ENCODE measurements around the gene MYADML2. TPM values are rescaled to one million over a fixed set of nuclear protein-coding genes. Genes with fewer than 3 reads are reported as not detected.

The MYADML2 gene
- total and polyA plus RNA-seq, 5 donors: 0.51 to 1.9 (median 1.3) TPM; not detected in 1

DNA sequence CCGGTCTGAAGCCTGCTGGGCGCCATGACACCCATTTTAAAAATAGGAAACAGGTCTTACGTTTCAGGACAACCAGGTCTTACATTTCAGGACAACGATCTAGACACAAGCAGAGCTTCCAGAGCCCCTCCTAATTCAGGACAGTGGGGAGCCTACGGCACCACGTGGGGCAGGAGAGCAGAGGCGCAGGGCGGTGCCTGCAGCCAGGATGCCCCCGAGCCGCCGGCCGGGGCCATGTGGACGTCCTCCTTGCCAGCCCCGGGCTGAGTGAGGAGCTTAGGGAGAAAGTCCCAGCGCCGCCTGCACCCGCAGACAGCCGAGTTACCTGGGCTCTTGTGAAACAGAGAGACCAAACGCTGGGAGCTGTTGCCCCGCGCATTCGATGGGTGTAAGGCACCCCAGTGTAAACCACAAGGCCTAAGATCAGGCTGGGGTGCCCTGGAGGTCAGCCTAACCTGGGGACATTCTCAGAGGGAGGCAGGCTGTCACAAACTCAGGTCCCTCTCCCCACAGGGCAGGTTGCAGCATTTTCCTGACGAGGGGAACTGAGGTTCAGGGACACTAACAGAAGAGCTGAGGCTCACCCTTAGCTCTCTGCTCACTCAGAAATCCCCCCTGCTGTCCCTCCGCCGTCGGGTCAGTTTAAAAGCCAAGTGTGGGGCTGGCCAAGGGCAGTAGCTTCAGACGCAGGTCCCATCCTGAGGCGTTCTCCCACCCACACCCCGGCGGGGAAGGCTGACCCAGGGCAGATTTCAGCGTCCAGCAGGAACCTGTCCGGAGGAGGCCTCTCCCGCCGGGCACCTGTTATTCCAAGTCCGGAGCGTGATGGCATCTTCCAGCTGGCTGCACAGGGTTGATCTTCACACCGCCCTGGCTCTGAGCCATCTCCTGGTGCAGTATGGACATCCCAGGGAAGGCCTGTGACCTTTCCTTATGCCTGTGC, 15.7 kb upstream of the MYADML2 start:
- peak in 1 of 3 donors; percentile 41 for DNase-seq

DNA sequence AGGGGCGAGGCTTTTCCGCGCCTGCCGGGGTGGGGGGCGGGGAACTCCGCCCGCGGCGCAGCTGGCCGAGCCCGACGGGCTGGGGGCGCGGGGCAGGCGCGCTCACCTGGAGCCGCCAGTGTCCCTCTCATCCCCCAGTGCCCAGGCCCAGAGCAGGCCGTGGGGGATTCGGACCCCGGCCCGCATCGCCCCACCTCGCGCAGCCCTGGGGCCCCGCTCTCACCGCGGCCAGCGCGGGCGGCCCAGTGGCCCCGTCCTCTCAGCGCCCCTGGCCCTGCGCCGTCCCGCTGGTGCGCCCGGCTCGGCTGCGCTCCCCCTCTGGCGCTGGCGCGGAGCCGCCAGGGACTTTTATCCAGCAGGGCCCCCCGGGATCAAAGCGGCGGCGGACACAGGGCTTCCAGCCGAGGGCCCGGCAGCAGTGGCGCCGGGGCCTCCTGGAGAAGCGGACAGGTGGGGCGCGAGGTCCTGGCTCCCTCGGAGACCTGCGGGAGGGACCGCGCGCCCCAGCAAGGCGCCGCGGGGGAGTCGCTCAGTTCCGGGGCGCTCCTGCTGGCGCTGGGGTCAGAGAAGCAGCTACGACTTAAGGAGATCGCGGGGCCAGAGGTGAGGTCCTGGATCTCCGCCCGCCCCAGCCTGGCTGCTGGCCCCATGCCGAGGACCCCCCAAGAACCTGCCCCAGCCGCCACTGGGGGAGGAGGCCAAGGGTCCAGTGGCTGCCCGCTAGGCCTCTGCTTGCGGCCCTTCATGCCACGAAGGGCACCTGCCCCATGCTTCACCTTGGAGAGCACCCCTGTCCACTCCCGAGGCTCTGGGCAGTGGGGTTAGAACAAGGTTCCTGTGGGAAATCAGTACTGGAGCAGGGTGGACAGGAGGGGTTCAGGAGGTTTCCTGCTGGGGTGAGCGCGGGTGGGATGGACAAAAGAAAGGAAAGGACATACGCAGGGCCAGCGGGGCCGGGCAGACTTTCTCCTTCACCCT, 14.8 kb upstream of the MYADML2 start:
- Histone ChIP-seq H3K4me3 (ENCODE audit: low read length) (peak overlapping the region; percentile 50), H3K9me3 (ENCODE audit: control insufficient read depth, low read length) (no peaks in the 10 kb centered on the region), H3K4me1 (ENCODE audit: control insufficient read depth, insufficient read depth, low read length) (no peaks in the 10 kb centered on the region), H3K27ac (ENCODE audit: low read length) (no peak overlapping the region), H3K27me3 (ENCODE audit: control insufficient read depth, insufficient read depth) (no peaks in the 10 kb centered on the region)
- ATAC-seq (no peak), DNase-seq (peak in 1 of 3 donors; percentile 50)
- 9% methylated on average over 79 of the region's 82 CpGs for WGBS
- intact Hi-C loops (cut with DNase I): loop anchor here in 2 of 4 donors (5.0 kb wide), 2 partner anchors 55 to 60 kb away; partner anchors contain the start of genes CENPX (in 1 of the 2) and LRRC45 (in 1 of the 2)

More for the DNA sequence above, 15.7 kb upstream of the MYADML2 start:
- Histone ChIP-seq H3K9me3 (ENCODE audit: control insufficient read depth, low read length) (no peaks in the 10 kb centered on the region), H3K27me3 (ENCODE audit: control insufficient read depth, insufficient read depth) (no peaks in the 10 kb centered on the region), H3K4me3 (ENCODE audit: low read length) (no peak overlapping the region), H3K4me1 (ENCODE audit: control insufficient read depth, insufficient read depth, low read length) (no peaks in the 10 kb centered on the region), H3K27ac (ENCODE audit: low read length) (no peak overlapping the region)
- intact Hi-C loops (cut with DNase I): loop anchor here in 2 of 4 donors (5.0 kb wide), 2 partner anchors 55 to 60 kb away; partner anchors contain the start of genes CENPX (in 1 of the 2) and LRRC45 (in 1 of the 2)
- ATAC-seq: no peak
- 50% methylated on average over 37 of the region's 37 CpGs for WGBS

DNA sequence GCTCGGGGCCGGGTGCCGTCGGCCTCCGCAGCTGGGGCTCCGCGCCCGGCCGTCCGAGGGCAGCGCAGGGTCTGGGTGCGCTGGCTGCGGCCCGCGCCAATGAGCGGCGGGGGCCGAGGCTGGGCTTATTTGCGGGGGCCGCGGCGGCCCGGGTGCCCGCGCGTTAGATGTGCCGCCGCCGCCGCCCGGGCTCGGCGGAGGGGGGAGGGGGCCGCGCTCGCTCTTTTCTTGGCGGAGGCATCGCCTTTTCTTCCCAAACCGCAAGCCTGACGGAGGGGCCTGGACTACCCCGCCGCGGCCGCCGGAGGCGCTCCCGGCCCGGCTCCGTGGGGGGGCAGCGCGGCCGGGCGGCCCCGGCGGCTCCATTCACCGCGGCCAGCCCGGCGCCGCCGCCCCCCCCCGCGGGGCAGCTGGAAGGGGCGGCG, 14.1 kb upstream of the MYADML2 start, which contains the start of gene NOTUM:
NOTUM (minus strand) TSS at position 101 of the 425 bp plus-strand sequence. CDS start 278 bp downstream, outside the sequence.
- intact Hi-C loops (cut with DNase I): loop anchor here in 2 of 4 donors (5.0 kb wide), 2 partner anchors 56 to 61 kb away; partner anchors contain the start of genes CENPX (in 1 of the 2) and LRRC45 (in 1 of the 2)
- Histone ChIP-seq H3K9me3 (ENCODE audit: control insufficient read depth, low read length) (no peaks in the 10 kb centered on the region), H3K27ac (ENCODE audit: low read length) (no peak within 1 kb of the TSS), H3K4me3 (ENCODE audit: low read length) (peak within 1 kb of the TSS; percentile 50), H3K4me1 (ENCODE audit: control insufficient read depth, insufficient read depth, low read length) (no peaks in the 10 kb centered on the region), H3K27me3 (ENCODE audit: control insufficient read depth, insufficient read depth) (no peaks in the 10 kb centered on the region)
- DNase-seq (peak in 1 of 3 donors; percentile 58), ATAC-seq (no peak)
- WGBS: under 1% methylated on average over 61 of the region's 65 CpGs

DNA sequence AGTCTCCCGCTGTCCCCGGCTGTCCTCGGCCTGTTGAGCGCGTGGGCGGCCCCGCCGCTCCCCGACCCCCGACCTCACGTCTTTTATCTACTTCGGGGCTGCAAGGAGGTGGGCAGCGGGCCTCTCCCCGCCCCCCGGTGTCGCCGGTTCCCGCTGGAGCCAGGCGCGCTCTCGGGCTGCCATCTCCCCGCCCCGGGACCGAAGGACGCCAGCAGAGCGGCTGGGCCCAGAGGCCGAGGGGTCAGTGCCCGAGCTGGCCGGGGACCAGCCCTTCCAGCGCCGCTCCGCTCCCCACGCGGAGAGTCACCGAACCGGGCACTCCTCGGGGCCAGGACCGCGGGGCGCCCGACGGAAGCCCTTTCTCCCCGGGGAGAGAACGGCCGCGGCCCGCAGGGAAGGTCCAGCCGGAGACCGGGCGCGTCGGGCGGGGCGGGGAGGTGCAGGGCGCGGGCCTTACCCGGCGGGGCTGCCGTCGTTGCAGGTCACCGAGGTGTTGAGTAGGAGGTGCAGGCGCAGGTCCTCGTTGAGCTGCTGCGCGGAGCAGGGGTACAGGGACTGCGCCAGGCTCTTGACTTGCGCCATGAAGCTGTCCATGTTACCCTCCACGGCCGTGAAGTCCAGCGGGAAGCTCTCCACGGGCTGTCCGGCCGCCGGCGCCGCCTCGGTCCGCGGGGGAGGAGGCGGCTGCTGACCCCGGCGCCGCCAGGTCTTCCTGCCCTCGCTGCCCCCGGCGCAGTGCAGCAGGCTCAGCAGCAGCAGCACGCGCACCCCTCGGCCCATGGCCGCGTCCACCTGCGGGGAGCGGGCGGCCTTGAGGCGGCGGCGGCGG, 13.3 kb upstream of the MYADML2 start:
- ATAC-seq: no peak
- peak overlapping the region; percentile 50 for H3K4me3 ChIP-seq (ENCODE audit: low read length)

DNA sequence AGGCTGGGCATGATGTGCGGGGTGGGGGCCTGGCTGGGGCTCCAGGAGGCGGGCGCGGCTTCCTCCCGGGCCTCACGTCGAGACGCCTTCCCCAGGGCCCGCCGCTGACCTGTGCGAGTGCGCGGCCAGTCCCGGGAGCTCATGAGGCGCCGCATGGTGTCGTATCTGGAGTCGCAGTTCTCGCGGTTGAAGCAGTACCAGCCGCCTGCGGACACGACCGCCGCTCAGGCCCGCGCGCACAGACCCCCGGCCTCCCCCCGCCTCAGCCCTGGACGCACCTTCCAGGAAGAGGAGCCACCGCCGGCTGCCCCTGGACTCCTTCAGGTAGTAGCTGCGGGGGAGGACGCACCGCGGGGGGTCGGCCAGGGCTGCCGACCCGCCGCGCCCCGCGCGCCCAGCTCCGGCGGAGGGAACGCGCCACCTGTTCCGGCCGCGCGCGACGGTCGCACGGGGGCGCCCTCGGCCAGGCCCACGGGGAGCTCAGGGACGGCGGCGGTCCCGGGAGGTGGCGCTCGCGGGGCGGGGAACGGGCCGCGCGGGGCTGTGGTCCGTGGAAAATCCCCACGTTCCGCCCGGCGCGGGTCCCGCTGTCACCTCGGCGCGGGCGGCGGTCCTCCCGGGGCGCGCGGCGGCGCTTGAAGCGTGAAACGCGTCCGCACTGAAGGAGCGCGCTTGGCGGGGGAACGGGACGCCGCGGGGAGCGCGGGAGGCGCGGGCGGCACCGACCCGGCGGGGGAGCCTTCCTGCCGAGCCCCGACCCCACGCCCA, 12.5 kb upstream of the MYADML2 start:
- H3K4me3 ChIP-seq (ENCODE audit: low read length): peak overlapping the region; percentile 50
- H3K27me3 ChIP-seq (ENCODE audit: control insufficient read depth, insufficient read depth): no peaks in the 10 kb centered on the region
- DNase-seq: peak; percentile 65 to 90 (median 89)
- intact Hi-C loops (cut with DNase I): loop anchor here (1.0 to 5.0 kb wide), 3 partner anchors 58 to 63 kb away; partner anchors contain the start of genes CENPX (in 2 of the 4) and LRRC45 (in 2 of the 4)
- H3K4me1 ChIP-seq (ENCODE audit: control insufficient read depth, insufficient read depth, low read length): no peaks in the 10 kb centered on the region
- peak; percentile 82 to 87 for ATAC-seq
- H3K9me3 ChIP-seq (ENCODE audit: control insufficient read depth, low read length): no peaks in the 10 kb centered on the region
- 2% methylated on average over 112 of the region's 112 CpGs for WGBS
- no peak overlapping the region for H3K27ac ChIP-seq (ENCODE audit: low read length)

More for the DNA sequence above, 13.3 kb upstream of the MYADML2 start:
- Histone ChIP-seq H3K9me3 (ENCODE audit: control insufficient read depth, low read length) (no peaks in the 10 kb centered on the region), H3K4me1 (ENCODE audit: control insufficient read depth, insufficient read depth, low read length) (no peaks in the 10 kb centered on the region), H3K27me3 (ENCODE audit: control insufficient read depth, insufficient read depth) (no peaks in the 10 kb centered on the region), H3K27ac (ENCODE audit: low read length) (no peak overlapping the region)
- WGBS: 2% methylated on average over 98 of the region's 98 CpGs
- peak in 2 of 3 donors; percentile 51 to 65 for DNase-seq
- intact Hi-C loops (cut with DNase I): loop anchor here in 2 of 4 donors (5.0 kb wide), 2 partner anchors 57 to 62 kb away; partner anchors contain the start of genes CENPX (in 1 of the 2) and LRRC45 (in 1 of the 2)

DNA sequence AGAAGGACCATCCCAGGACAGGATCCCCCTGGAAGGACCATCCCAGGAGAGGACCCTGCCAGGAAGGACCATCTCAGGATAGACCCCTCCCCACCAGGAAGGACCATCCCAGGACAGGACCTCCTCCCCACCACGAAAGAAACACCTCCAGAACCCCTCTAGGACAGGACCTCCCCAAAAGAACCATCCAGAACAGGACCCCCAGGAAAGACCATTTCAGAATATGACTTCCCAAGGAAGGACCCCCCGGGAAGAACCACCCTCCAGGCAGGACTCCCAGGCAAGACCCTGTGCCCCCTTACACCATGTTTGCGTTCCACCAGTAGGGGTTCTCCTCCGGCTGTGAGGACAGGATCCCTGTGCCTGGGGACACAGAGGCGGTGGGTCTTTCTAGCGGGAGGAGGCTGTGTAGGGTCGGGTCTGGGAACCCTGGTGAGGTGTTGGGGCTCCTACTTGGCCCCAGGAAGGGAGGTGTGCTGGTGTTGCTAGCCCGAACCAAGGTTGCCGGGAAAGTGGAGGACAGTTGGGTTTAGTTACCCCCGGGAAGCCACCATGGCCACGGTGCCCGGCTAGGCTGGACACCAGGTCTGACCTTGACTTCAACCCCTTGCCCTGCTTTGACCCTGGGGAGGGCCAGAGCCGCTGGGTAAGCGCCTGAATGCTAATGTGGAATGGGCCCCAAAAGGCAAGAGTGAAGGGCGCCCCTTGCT, 11.8 kb upstream of the MYADML2 start:
- Histone ChIP-seq H3K27me3 (ENCODE audit: control insufficient read depth, insufficient read depth) (no peaks in the 10 kb centered on the region), H3K9me3 (ENCODE audit: control insufficient read depth, low read length) (no peaks in the 10 kb centered on the region), H3K4me1 (ENCODE audit: control insufficient read depth, insufficient read depth, low read length) (no peaks in the 10 kb centered on the region), H3K4me3 (ENCODE audit: low read length) (no peak overlapping the region), H3K27ac (ENCODE audit: low read length) (no peak overlapping the region)
- ATAC-seq (no peak), DNase-seq (peak in 1 of 3 donors; percentile 27)
- intact Hi-C loops (cut with DNase I): loop anchor here in 2 of 4 donors (1.0 to 5.0 kb wide), 2 partner anchors 63 to 64 kb away; partner anchors contain the start of genes CENPX (in 1 of the 2) and LRRC45 (in 1 of the 2)
- 57% methylated on average over 15 of the region's 15 CpGs for WGBS

DNA sequence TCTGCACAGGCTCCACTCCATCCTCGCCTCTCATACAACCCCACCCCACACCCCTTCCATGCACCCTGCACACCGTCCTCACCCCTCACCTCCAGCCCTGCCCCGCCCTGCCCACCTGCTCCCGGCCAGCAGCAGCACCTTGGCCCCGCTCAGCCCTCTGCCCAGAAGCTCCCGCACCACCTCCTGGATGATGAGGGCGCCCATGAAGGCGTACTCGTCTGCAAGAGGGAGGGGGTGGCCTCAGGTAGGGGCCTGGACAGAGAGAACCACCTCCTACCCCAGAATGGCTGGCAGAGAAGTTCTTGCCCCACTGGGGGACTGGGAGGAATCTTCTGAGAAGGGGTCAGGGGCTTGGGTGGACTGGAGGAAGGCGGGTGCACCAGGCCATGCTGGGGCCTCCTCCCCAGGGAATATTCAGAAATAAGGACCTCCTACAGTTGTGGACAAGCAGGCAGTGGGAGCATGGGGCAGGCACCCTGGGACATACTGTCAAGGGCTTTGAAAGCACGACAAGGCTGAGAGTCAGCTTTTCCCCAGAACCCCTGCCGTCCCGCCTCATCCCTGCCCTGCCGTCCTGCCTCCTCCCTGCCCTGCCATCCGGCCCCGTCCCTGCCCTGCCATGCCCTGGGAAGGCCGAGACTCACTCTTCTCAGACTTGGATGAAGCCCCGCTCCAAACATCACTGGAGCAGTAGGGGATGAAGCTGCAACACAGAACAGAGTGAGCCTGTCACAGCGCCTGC, 10.8 kb upstream of the MYADML2 start:
- no peak overlapping the region for H3K4me3 ChIP-seq (ENCODE audit: low read length)
- no peak overlapping the region for H3K27ac ChIP-seq (ENCODE audit: low read length)
- ATAC-seq: no peak
- no peak for DNase-seq
- H3K27me3 ChIP-seq (ENCODE audit: control insufficient read depth, insufficient read depth): no peaks in the 10 kb centered on the region
- 80% methylated on average over 19 of the region's 19 CpGs for WGBS
- no peaks in the 10 kb centered on the region for H3K9me3 ChIP-seq (ENCODE audit: control insufficient read depth, low read length)
- intact Hi-C loops (cut with DNase I): loop anchor here in 1 of 4 donors (5.0 kb wide), 1 partner anchor 64 kb away; the partner anchor contains the start of genes CENPX and LRRC45
- H3K4me1 ChIP-seq (ENCODE audit: control insufficient read depth, insufficient read depth, low read length): no peaks in the 10 kb centered on the region

All from right cardiac atrium (tissue), 5 donors.